Memory B cell (primary cell): Measurements from ENCODE around the gene CXXC5.

Experiments used
- ATAC-seq: fragments of 150-1000 bp; cut with Tn5 transposase; 2 replicates; pipeline ENCODE4 v1.10.0; 2021; ENCODE audit warnings: low read depth, mild to moderate bottlenecking, moderate library complexity
- DNase-seq, 2 donors: peaks; one replicate each; pipeline ENCODE4 v3.0.0; 2022; ENCODE audit warnings: low spot score in 2 of 2
- H3K27ac Mint-ChIP-seq: one replicate; pipeline ENCODE4 v1.8.0; 2022; ENCODE audit warnings: mild to moderate bottlenecking, moderate library complexity, mixed read lengths
- H3K27me3 Mint-ChIP-seq: one replicate; pipeline ENCODE4 v1.8.0; 2022; ENCODE audit warnings: mixed read lengths
- H3K36me3 Mint-ChIP-seq: one replicate; pipeline ENCODE4 v1.8.0; 2022; ENCODE audit warnings: mild to moderate bottlenecking, mixed read lengths
- H3K4me1 Mint-ChIP-seq: one replicate; pipeline ENCODE4 v1.8.0; 2022; ENCODE audit warnings: mixed read lengths
- H3K4me3 Mint-ChIP-seq: one replicate; pipeline ENCODE4 v1.8.0; 2022; ENCODE audit warnings: mild to moderate bottlenecking, moderate library complexity, mixed read lengths
- H3K9me3 Mint-ChIP-seq: one replicate; pipeline ENCODE4 v1.8.0; 2022; ENCODE audit warnings: mixed read lengths

Gene CXXC5

DNA sequence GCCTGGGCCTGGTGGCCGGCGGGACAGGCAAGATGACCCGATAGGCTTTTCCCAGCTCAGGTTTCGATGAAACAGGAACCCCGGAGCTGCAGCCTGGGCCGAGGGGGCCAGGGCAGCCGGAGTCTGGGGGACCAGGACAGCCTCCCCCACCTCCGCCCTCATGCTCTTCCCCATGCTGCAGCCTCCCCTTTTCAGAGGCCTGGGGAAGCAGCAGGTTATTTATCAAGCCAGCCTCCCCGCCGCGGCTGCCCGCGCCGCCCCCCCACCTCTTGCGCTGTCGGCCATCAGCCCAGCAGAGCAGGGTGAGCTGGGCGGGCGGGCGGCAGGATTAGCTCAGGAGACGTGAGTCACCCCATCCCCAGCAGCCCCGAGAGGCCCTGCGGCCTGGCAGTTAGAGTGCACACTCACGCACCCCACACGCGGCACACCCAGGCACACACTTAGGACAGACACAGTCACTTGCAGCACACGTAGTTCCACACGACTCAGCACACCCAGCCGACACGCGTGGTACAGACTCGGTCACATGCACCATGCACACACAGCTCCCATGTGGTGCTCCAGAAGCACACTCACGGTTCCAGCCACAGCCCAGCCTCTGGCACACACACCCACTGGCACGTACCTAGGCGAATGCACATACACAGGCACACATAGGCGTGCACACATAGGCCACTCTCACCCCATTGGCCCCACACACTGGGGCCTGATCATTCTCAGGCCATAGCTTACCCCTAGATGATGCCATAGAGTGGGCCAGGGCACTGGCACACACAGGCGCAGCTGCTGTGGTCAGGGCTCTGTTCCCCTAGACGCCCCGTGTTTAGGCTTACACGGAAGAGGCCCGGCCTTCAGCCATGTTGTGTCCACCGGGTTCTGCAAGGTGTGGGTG, 13.0 kb downstream of the CXXC5 start:
- H3K4me3 Mint-ChIP-seq, result peak overlapping the region; percentile 63
- H3K27ac Mint-ChIP-seq, result peak overlapping the region; percentile 85
- ATAC-seq, result peak; percentile 33
- no peak for DNase-seq
- H3K9me3 Mint-ChIP-seq, result no peaks in the 10 kb centered on the region
- H3K4me1 Mint-ChIP-seq, result peaks cover 76% of the 10 kb centered on the region
- peaks cover 4% of the 10 kb centered on the region for H3K36me3 Mint-ChIP-seq
- no peaks in the 10 kb centered on the region for H3K27me3 Mint-ChIP-seq

DNA sequence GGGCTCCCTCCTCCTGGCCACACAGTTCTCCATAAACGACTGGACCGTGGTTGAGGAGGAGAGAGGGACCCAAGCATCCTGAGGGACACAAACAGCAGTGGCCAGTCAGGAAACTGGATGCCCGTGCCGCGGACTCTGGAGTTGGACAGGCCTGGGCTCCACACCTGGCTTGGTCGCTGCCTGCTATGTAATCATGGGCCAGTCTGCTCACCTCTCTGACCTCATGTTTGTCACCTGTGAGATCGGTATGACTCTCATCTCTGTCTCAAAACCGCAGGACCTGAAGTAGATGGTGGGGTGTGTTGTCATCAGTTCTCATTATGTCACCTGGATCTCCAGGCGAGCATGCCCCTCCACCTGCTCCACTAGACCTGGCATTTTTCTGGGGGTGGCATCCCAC, 14.5 kb downstream of the CXXC5 start:
- DNase-seq (no peak), ATAC-seq (peak; percentile 49)
- H3K36me3 Mint-ChIP-seq, result no peaks in the 10 kb centered on the region
- H3K4me3 Mint-ChIP-seq, result peak overlapping the region; percentile 60
- no peaks in the 10 kb centered on the region for H3K9me3 Mint-ChIP-seq
- peak overlapping the region; percentile 85 for H3K27ac Mint-ChIP-seq
- peaks cover 74% of the 10 kb centered on the region for H3K4me1 Mint-ChIP-seq
- H3K27me3 Mint-ChIP-seq, result no peaks in the 10 kb centered on the region

DNA sequence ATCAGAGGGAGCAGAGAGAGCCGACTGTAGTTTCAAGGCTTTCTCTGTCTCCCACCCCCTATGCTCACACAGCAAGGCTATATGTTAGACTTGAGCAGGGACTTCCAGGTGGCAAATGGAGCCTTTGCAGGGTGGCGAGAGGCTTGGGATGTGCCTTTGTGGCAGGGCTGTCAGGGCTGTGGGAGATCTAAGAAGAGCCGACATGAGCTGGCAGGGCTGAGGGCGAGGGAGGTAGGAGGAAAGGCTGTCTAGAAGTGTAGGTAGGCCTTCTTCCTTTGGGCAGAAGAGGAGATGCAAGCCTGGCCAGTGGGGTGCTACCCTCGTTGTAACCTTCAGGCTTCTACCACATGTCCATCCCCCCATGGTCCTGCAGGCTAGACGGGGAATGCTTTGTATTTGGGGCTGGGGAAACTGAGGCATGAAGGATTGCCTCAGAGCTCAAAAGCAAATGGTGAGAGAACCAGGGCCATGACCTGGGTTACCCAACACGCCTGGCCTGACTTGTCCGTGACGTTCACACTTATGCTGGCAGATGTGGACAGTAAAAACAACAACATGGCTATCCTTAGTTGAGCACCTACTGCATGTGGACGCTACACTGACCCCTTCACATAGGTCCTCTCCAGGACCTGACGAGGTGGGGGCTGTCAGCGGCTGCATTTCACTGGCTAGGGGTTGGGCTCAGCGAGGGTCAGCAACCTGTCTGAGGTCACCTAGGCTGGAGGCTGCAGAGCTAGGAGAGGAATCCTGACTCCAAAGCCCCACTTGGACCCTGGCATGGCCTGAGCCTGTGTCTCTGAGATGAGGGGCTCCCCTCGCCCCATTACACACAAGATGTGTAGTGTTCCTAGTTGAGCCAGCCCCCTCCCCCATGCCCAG, 15.3 kb downstream of the CXXC5 start:
- ATAC-seq (no peak), DNase-seq (no peak)
- Mint-ChIP-seq H3K4me1 (peaks cover 71% of the 10 kb centered on the region), H3K27me3 (no peaks in the 10 kb centered on the region), H3K36me3 (no peaks in the 10 kb centered on the region), H3K9me3 (no peaks in the 10 kb centered on the region), H3K27ac (peak overlapping the region; percentile 85), H3K4me3 (peak overlapping the region; percentile 58)

DNA sequence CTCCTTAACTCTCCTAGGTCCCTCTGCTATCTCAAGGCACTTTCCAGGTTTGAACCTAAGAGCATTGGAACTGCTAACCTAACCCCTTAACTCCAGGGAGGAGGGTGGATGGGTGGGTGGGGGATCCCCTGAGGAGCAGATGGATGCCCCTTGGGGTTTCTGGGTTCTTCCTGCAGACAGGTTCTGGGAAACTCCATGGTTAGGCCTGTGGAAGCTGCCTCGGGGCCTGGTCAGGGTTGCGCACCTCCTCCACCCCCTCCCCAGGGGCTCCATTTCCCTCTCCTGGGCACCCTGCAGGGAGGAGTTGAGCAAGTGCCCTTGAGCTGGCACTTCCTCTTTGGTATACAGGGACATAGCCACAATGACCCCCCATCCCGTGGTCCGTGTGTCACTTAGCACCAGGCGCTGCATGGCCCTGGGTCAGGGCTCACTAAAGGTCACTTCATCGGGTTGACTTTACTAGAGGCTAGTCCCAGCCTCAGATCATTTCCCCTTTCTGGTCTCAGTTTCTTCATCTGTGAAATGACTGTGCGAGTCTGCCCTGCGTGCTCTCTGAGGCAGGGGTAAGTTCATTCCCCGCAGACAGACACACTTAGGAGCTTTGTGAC, 16.0 kb downstream of the CXXC5 start:
- H3K27ac Mint-ChIP-seq, result peak overlapping the region; percentile 85
- no peaks in the 10 kb centered on the region for H3K9me3 Mint-ChIP-seq
- H3K27me3 Mint-ChIP-seq, result no peaks in the 10 kb centered on the region
- DNase-seq (no peak), ATAC-seq (peak; percentile 25)
- H3K4me3 Mint-ChIP-seq, result peak overlapping the region; percentile 78
- H3K36me3 Mint-ChIP-seq, result no peaks in the 10 kb centered on the region
- H3K4me1 Mint-ChIP-seq, result peaks cover 71% of the 10 kb centered on the region

DNA sequence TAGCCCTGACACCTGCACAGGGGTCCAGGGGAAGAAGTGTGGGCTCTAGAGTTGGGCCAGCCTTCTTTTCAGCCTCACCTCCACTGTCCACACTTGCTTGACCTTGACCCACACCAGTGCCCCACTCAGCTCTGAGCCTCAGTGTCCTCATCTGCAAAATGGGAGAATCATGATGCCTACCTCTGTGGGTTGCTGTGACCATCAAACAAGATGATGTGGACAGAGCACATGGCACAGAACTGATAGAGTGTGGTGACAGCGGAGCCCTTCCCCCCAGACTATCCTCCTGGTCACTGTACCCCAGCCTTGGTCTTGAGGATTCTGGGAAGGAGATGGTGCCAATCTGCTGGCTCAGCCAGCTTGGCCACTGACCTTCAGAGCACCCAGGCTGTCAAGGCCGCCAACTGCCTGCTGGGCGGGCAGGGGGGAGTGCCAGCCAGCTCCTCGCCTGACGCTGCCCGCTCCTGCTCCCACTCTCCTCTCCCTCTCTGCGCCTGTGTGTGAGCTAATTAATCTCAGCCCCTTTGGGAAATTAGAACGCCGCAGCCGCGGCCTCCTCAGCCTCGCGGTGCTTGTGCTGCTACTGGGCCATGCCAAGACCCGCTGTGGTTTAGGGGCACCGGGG, 16.7 kb downstream of the CXXC5 start:
- Mint-ChIP-seq H3K36me3 (no peaks in the 10 kb centered on the region), H3K4me3 (peak overlapping the region; percentile 78), H3K27ac (peak overlapping the region; percentile 85), H3K4me1 (peaks cover 74% of the 10 kb centered on the region), H3K27me3 (no peaks in the 10 kb centered on the region), H3K9me3 (no peaks in the 10 kb centered on the region)
- ATAC-seq, result no peak
- DNase-seq, result no peak

DNA sequence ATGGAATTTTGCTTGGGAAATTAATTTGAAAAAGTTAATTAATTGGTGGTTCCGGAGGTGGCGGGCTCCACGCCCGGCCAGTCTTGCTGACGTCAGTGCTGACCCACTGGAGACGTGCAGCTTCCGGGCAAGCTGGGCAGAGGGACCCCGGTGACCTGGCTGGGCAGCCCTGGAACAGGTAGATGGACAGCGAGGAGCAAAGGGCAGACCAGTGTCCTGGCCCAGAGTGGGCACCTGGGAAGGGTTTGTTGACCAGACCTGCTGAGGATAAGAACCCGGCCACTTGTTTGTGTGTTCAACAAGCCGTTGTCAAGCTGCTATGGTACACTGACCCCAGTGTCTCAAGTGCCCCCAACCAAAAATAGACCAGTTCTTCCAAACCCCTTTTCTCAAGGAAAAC, 17.5 kb downstream of the CXXC5 start:
- Mint-ChIP-seq H3K27me3 (no peaks in the 10 kb centered on the region), H3K9me3 (no peaks in the 10 kb centered on the region), H3K27ac (peak overlapping the region; percentile 80), H3K4me3 (no peak overlapping the region), H3K4me1 (peaks cover 78% of the 10 kb centered on the region), H3K36me3 (no peaks in the 10 kb centered on the region)
- DNase-seq, result no peak
- ATAC-seq, result no peak

DNA sequence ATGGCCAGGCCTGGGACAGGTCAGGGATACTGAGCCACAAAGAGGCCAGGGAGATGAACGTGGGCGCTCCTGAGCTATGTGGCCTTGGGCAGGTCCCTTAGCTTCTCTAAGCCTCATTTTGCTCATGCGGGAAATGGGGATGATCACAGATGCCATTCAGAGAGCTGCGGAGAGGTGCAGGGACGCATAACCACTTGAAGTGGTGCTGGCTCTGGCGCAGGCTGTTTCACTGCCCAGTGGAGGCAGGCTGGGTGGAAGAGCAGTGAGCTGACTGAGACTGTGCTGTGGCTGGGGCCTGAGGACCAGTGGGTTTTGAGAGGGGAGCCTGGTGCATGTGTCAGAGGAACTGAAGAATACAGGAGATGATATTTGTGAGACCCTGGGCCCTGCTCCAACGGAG, 18.4 kb downstream of the CXXC5 start:
- Mint-ChIP-seq H3K9me3 (no peaks in the 10 kb centered on the region), H3K36me3 (no peaks in the 10 kb centered on the region), H3K4me3 (peak overlapping the region; percentile 54), H3K4me1 (peaks cover 75% of the 10 kb centered on the region), H3K27me3 (no peaks in the 10 kb centered on the region), H3K27ac (peak overlapping the region; percentile 80)
- ATAC-seq (no peak), DNase-seq (no peak)

DNA sequence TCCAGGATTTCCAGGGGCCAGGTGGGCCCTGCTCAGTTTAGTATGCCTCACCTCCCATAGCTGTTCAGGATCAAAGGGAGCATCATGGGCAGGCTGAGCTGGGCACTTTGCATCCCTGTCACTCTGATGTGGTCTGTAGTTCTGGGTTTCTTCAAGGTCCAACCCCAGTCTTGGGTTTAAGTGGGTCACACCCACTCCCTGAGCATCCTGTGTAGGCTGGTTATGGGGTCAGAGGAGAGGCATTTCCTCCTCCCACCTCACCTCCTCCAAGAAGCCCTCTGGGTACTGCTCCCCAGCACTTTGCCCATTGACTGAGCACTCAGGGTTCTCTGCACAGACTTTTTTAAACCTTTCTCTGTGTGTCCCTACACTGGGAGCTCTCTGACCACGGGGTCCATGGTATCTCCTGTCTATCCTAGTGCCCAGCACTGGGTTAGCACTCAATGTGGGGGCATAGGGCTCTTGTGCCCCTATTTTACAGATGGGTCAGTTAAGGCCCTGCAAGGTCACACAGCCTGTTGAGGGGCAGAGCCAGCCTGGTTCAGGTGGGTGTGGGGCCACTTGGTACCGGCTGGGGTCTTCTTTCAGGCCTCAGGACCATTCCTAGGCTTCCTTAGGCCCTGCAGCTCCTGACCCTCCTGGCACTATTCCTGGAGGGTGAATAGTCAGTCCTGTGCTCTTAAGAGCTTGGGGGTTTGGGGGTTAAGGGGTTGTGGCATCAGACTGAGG, 19.0 kb downstream of the CXXC5 start:
- peak overlapping the region; percentile 87 for H3K4me3 Mint-ChIP-seq
- no peak for ATAC-seq

DNA sequence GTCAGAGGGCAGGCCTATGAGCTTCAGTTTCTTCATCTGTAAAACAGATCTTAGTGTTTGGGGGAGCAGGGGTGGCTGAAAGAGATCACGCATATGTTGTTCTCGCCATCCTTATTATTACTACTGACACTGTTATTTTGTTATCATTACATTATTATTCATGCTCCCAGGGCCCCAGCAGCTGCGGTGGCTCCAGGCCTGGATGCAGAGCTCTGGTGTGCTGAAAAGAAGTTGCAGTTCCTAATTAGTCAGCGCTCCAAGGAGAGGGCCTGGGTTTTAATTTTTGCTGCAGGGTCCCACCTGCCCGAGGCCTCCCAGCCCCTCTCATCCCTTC, 19.5 kb downstream of the CXXC5 start:
- Mint-ChIP-seq H3K4me1 (peaks cover 73% of the 10 kb centered on the region), H3K9me3 (no peaks in the 10 kb centered on the region), H3K27me3 (no peaks in the 10 kb centered on the region), H3K4me3 (peak overlapping the region; percentile 87), H3K36me3 (no peaks in the 10 kb centered on the region), H3K27ac (peak overlapping the region; percentile 92)
- ATAC-seq, result no peak
- no peak for DNase-seq

More for the DNA sequence above, 19.0 kb downstream of the CXXC5 start:
- H3K4me1 Mint-ChIP-seq, result peaks cover 72% of the 10 kb centered on the region
- no peaks in the 10 kb centered on the region for H3K27me3 Mint-ChIP-seq
- H3K36me3 Mint-ChIP-seq, result no peaks in the 10 kb centered on the region
- H3K27ac Mint-ChIP-seq, result peak overlapping the region; percentile 92
- H3K9me3 Mint-ChIP-seq, result no peaks in the 10 kb centered on the region
- DNase-seq, result no peak

DNA sequence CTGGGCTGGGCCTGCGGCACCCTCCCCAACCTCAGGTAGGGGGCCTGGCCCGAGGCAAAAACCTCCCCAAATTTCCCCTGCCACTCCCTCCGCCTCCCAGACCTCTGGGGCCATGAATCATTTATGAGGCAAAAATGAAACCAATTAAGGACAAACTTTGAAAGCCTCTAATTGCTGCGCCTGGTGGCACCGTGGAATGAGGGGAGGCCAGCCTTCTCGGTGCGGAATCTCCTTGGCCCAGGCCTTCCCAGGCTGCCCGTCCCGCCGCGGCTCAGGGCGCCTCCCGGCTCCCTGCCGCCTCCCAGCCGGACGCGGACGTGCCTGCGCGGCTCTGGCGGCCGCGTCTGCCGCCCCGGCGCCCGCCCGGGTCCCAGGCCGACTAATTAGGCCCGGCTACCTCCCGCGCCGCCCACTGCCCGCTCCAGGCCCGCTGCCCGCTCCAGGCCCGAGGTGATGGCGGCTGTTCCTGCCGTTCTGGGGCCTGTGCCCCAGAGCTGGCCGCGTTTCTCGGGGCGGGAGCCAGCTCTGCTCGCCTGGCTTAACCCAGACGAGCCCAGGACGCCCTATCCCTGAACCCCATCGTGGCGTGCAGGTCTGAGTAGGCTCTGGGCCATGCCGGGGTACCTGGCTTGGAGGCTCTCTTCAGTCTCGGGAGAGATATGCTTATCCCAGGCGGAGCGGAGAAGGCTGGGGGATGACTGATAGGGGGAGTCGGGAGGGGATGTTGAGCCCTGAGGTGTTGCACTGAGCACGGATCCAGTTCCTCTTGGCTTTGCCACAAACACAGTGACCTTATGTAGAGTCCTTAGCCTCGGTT, 20.1 kb downstream of the CXXC5 start:
- Mint-ChIP-seq H3K27ac (peak overlapping the region; percentile 92), H3K9me3 (no peaks in the 10 kb centered on the region), H3K27me3 (no peaks in the 10 kb centered on the region), H3K4me3 (peak overlapping the region; percentile 87), H3K36me3 (no peaks in the 10 kb centered on the region), H3K4me1 (peaks cover 72% of the 10 kb centered on the region)
- ATAC-seq, result peak; percentile 12
- no peak for DNase-seq

DNA sequence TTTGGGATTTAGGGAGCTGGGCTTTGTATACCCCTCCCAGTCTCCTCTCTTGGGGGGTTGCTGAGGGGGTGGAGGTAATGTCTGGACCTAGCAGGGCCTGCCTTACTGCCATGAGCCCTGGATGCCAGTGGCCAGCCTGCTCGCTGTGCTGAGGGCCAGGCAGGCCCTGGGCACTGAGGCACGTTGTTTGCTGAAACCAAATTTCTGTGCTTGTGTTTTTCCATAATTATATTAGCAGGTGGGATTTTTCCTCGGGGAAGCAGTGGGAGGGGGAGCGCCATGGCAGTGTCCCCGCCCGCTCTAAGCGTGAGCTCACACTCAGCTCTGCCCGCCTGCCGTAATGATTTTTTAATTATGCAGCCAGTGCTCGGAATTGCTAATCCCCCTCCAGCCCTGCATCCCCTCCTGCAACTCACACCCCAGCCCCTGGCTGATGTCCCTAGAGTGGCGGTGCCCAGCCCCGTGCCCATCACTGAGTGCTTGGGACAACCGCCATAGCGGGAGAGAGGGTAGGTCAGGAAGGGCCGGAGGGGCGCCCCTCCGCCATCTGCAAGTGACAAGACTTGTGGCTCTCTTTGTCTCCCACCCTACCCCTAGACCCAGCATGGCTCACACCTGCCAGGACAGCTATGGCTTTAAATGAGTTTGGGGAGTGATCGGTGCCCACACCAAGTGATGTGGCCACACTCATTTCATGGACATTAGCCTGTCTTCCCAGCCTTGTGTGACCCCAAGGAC, 20.9 kb downstream of the CXXC5 start:
- H3K9me3 Mint-ChIP-seq, result no peaks in the 10 kb centered on the region
- H3K36me3 Mint-ChIP-seq, result no peaks in the 10 kb centered on the region
- DNase-seq (no peak), ATAC-seq (no peak)
- H3K27ac Mint-ChIP-seq, result peak overlapping the region; percentile 92
- peaks cover 68% of the 10 kb centered on the region for H3K4me1 Mint-ChIP-seq
- H3K27me3 Mint-ChIP-seq, result no peaks in the 10 kb centered on the region
- peak overlapping the region; percentile 77 for H3K4me3 Mint-ChIP-seq

DNA sequence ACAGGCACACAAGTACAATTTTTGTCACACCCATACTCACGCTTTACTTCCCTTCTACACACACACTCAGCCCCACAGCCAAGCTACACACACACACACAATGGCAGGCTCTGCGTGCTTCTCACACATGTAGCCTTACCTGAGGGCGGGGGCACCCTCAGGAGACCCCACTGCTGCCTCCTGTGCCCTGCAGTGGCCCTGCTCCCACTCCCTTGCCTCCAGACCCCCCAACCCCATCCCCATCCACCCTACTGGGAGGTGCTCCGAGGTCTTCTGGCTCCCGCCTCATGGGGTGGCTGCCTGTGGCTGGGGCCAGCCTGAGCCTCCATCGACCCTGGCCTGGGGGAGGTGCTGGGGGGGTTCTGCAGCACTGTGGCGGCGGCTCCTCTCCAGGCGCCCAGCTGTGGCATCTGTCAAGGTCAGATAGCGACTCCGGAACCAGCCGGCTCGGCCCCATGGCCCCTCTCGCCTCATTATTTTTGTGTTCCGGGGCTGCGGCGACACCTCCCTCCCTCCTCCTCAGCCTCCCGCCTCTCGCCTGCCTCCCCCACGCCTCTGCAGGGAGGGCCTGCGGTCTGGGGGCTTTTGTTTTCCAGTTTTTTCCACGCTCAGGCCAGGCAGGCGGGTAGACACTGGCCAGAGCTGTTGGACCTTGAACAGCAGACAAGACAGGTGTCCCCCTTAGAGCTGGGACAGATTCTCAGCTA, 21.7 kb downstream of the CXXC5 start:
- peaks cover 65% of the 10 kb centered on the region for H3K4me1 Mint-ChIP-seq
- no peaks in the 10 kb centered on the region for H3K9me3 Mint-ChIP-seq
- H3K4me3 Mint-ChIP-seq, result peak overlapping the region; percentile 77
- H3K36me3 Mint-ChIP-seq, result peaks cover under 1% of the 10 kb centered on the region
- peak; percentile 44 for ATAC-seq
- H3K27ac Mint-ChIP-seq, result peak overlapping the region; percentile 92
- DNase-seq, result peak; percentile 56 to 67
- no peaks in the 10 kb centered on the region for H3K27me3 Mint-ChIP-seq
